Retinal pigment epithelial cell (primary cell): ENCODE data around the gene ARHGEF5.
A peak's percentile ranks its signal among the peaks of the same experiment; 100 is the strongest.

Experiments
- DNase-seq: peaks from one replicate; pipeline ENCODE4 v3.0.0-alpha.2; 2010; ENCODE audit warnings: low read depth
- H3K4me3 ChIP-seq: 2 replicates; pipeline ENCODE4 v1.5.1; 2011; ENCODE audit warnings: mild to moderate bottlenecking, low read length, control low read depth, moderate library complexity
- TF ChIP-seq, protein P1 (sequence below): conservative IDR thresholded peaks from 2 replicates; pipeline ENCODE4 v1.5.1; 2011; ENCODE audit warnings: low read depth, low read length, control low read depth, inconsistent platforms

ARHGEF5 gene

DNA sequence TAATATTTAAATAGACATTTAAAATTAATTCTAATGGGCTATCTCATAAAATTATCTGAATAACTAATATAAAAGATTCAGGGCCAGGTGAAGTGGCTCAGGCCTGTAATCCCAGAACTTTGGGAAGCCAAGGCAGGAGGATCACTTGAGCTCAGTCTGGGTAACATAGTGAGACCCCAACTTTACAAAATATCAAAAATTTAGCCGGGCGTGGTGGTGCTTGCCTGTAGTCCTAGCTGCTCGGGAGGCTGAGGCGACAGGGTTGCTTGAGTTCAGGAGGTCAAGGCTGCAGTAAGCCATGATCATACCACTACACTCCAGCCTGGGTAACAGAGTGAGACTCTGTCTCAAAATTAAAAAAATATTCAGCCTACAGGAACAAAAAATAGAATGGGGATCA, 35.8 kb downstream of the ARHGEF5 start:
- TF ChIP-seq, protein P1, sequence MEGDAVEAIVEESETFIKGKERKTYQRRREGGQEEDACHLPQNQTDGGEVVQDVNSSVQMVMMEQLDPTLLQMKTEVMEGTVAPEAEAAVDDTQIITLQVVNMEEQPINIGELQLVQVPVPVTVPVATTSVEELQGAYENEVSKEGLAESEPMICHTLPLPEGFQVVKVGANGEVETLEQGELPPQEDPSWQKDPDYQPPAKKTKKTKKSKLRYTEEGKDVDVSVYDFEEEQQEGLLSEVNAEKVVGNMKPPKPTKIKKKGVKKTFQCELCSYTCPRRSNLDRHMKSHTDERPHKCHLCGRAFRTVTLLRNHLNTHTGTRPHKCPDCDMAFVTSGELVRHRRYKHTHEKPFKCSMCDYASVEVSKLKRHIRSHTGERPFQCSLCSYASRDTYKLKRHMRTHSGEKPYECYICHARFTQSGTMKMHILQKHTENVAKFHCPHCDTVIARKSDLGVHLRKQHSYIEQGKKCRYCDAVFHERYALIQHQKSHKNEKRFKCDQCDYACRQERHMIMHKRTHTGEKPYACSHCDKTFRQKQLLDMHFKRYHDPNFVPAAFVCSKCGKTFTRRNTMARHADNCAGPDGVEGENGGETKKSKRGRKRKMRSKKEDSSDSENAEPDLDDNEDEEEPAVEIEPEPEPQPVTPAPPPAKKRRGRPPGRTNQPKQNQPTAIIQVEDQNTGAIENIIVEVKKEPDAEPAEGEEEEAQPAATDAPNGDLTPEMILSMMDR = no peak
- H3K4me3 ChIP-seq = no peak overlapping the region
- DNase-seq = no peak

DNA sequence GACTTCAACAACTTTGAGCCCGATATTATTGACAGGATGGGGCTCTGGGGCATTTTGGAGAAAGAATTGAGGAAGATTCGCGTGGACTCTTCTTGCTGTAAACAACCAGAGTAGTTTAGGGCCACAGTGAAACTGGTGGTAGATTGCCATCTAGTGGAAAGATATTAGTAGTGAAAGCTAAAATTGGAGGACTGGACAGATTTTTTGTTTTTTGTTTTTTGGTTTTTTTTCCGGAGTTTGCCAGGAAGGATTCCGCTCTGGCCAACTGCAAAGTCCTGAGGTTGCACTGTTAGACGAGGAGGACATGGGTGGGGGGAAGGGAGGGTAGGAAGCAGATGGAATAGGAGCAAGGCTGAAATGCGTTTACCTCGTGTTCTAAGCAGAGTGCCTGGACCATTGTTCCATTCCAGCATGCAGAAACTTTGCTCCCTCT, 36.6 kb downstream of the ARHGEF5 start:
- no peak overlapping the region for H3K4me3 ChIP-seq
- TF ChIP-seq, protein P1 = peak; percentile 60
- DNase-seq = no peak

DNA sequence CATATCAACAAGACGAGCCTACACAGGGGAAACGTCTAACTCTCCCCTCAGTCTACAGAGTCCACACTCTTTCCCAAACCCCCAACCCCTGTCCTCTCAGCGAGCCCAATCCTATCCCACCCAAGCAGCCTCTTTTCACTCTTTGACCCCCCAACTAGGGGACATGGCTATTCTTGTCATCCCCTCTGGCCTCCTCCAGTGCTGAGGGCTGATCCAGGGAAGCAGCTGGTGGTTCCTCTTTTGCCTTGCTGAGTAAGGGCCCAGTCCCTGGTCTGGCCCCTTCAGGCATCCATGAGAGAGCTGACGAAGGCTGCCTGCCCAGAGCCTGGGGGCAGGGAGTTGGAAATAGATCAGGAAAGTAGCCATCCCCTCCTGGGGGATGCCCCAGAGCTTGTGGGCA, 41.9 kb downstream of the ARHGEF5 start:
- H3K4me3 ChIP-seq = no peak overlapping the region
- TF ChIP-seq, protein P1 = no peak
- no peak for DNase-seq

DNA sequence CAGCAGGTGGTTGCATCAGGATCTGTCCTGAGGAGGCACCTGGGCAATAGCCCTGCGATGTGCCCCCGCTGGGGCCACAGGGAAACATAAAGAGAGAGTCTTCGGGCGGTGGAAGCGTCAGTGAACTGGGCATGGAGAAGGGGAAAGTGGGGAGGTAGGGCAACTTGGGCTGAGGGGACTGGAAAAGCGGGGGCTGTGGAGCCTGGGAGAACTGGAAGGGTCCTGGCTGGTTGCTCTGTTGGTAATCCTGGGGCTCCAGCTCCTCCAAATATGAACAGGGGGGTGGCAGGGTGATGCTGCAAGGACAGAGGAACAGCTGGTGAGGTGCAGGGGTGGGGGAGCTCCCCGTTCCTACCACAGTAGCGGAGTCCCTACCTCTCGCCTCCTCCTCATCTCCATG, 43.1 kb downstream of the ARHGEF5 start:
- H3K4me3 ChIP-seq = no peak overlapping the region
- DNase-seq = no peak

DNA sequence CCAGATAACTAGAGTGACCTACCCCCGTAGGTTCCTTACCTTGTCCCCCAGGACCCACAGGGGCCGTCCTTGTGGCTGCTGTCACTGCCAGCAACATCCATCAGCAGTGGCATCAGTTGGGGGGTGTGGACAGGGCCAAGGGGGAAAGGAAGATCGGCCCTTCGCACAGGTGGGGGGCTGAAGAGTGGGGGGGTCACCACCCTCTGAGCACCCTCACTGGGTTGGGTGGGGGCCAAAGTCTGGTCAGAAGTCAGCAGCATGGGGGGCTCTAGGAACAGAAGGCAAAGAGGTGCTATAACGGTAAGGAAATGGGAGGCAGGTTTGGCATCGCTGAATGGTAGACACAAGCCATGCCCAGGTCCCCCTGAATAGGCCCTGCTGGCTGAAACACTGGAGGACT, 43.7 kb downstream of the ARHGEF5 start:
- DNase-seq = no peak
- H3K4me3 ChIP-seq = no peak overlapping the region
- TF ChIP-seq, protein P1 = no peak

More for the DNA sequence above, 43.1 kb downstream of the ARHGEF5 start:
- TF ChIP-seq, protein P1 = no peak

DNA sequence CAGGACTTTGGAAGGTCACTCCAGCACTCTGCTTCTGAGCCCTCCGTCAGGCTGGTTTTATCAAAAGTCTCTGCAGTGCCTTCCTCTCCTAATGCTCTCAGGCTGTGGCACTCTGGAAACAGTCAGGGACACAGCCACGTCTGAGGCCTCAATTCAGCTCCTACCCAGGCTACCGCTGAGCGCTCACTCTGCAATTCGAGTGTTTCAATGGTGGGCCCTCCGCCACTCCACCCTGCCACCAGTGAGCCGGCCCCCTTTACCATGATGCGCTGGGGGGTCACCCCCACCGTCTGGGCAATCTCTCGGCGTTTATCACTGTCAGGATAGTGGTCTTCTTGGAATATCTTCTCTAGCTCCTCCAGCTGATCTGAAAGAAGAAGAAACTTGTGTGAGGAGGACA, 44.7 kb downstream of the ARHGEF5 start:
- no peak for DNase-seq
- no peak overlapping the region for H3K4me3 ChIP-seq

DNA sequence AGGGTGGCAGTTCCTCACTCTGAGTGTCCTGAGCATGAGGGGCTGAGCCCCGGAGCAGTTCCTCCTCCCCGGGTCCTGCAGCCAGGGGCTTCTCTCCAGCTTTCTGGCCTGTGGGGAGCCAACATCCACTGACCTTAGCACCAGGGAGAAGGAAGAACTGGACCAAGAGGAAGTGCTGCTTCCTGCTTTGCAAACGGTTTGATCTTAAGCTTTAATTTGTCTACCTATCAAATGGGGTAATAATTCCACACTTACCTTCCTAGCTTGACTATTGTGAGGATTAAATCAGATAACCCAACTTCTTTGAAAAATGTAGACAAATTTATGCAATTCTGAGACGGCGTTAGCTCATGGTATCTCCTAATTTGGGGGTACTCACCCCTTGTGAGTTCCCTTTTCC, 46.3 kb downstream of the ARHGEF5 start:
- TF ChIP-seq, protein P1 = no peak
- no peak for DNase-seq
- H3K4me3 ChIP-seq = no peak overlapping the region

More for the DNA sequence above, 44.7 kb downstream of the ARHGEF5 start:
- TF ChIP-seq, protein P1 = no peak
